H1 (cell line): Measurements from ENCODE around the gene TMEM225B. TPM values are rescaled to one million over a fixed set of nuclear protein-coding genes. Genes with fewer than 3 reads are reported as not detected.

ENCODE experiments used
- CTCF ChIA-PET: fragments of 300-600 bp; sonication (Branson Sonifier 250); formaldehyde crosslinking; loops from one replicate; lab custom pipeline; 2021; ENCODE audit not compliant: partially characterized antibody; lab: Charles Lee
- POLR2A ChIA-PET: fragments of 300-600 bp; sonication (Branson Sonifier 250); formaldehyde crosslinking; loops from one replicate; lab custom pipeline; 2021; ENCODE audit warnings: inconsistent platforms; ENCODE audit not compliant: partially characterized antibody; lab: Charles Lee
- DNase-seq, 2 experiments: peaks; one replicate each; pipeline versions ENCODE4 v3.0.0 to v3.0.0-alpha.2; 2010 to 2022; ENCODE audit warnings: low spot score in 2 of 2, low read depth in 1 of 2, mixed read lengths in 1 of 2
- FAIRE-seq: peaks from 2 replicates; lab custom pipeline; 2011; peaks lifted over from hg19 to GRCh38; lab: Jason Lieb, UNC
- H2AFZ ChIP-seq: 2 replicates; pipeline ENCODE4 v1.8.1; 2012; ENCODE audit warnings: low read length, inconsistent platforms
- H2AK5ac ChIP-seq: 2 replicates; pipeline ENCODE4 v1.6.1; 2013; ENCODE audit warnings: low read depth, low read length
- H2BK120ac ChIP-seq: replicated peaks from 2 replicates; pipeline ENCODE3; 2013; ENCODE audit warnings: low read depth, low read length, inconsistent platforms
- H2BK12ac ChIP-seq: 2 replicates; pipeline ENCODE4 v1.6.1; 2013; ENCODE audit warnings: low read depth, low read length
- H2BK15ac ChIP-seq: 2 replicates; pipeline ENCODE4 v1.6.1; 2013; ENCODE audit warnings: low read length
- H2BK20ac ChIP-seq: 2 replicates; pipeline ENCODE4 v1.6.1; 2013; ENCODE audit warnings: low read length
- H2BK5ac ChIP-seq: 2 replicates; pipeline ENCODE4 v1.6.1; 2013; ENCODE audit warnings: low read depth, low read length
- H3K14ac ChIP-seq: 2 replicates; pipeline ENCODE4 v1.6.1; 2013; ENCODE audit warnings: inconsistent platforms; ENCODE audit not compliant: insufficient read length
- H3K18ac ChIP-seq: 2 replicates; pipeline ENCODE4 v1.6.1; 2013; ENCODE audit warnings: low read length; ENCODE audit errors: extremely low read depth
- H3K23ac ChIP-seq: 2 replicates; pipeline ENCODE4 v1.6.1; 2013; ENCODE audit warnings: inconsistent platforms; ENCODE audit not compliant: insufficient read length
- H3K23me2 ChIP-seq: 2 replicates; pipeline ENCODE4 v1.6.1; 2013; ENCODE audit warnings: low read depth, low read length
- H3K27ac ChIP-seq: 2 replicates; pipeline ENCODE4 v1.6.1; 2011; ENCODE audit warnings: low read depth, low read length, inconsistent platforms
- H3K27me3 ChIP-seq, 4 experiments: replicated peaks in 1 of 4; 1 replicate in 1 of 4; 2 replicates in 3 of 4; pipeline versions ENCODE4 v1.6.1 to v1.8.1; 2011 to 2013; ENCODE audit warnings: low read length in 3 of 4, mild to moderate bottlenecking in 3 of 4, inconsistent platforms in 2 of 4, mixed read lengths in 2 of 4, moderate library complexity in 1 of 4; ENCODE audit not compliant: control insufficient read depth in 3 of 4, insufficient read depth in 3 of 4; ENCODE audit errors: extremely low read depth in 1 of 4
- H3K36me3 ChIP-seq, 4 experiments: 2 replicates each; pipeline versions ENCODE4 v1.6.1 to v1.8.1; 2011 to 2013; ENCODE audit warnings: mild to moderate bottlenecking in 4 of 4, low read length in 3 of 4, moderate library complexity in 2 of 4, control low read depth in 1 of 4, inconsistent platforms in 1 of 4; ENCODE audit not compliant: insufficient read depth in 4 of 4, control insufficient read depth in 2 of 4
- H3K4ac ChIP-seq: replicated peaks from 2 replicates; pipeline ENCODE3; 2013; ENCODE audit warnings: low read length, low read depth, mixed read lengths, inconsistent platforms; ENCODE audit not compliant: insufficient read length
- H3K4me1 ChIP-seq, 4 experiments: replicated peaks in 1 of 4; 1 replicate in 1 of 4; 2 replicates in 3 of 4; pipeline versions ENCODE4 v1.6.1 to v1.8.1; 2011 to 2013; ENCODE audit warnings: low read length in 3 of 4, inconsistent platforms in 2 of 4, mixed read lengths in 1 of 4; ENCODE audit not compliant: insufficient read depth in 4 of 4, control insufficient read depth in 3 of 4
- H3K4me2 ChIP-seq, 2 experiments: 2 replicates each; pipeline versions ENCODE4 v1.6.1 to v1.8.1; 2011 to 2013; ENCODE audit warnings: low read depth in 2 of 2, low read length in 2 of 2, control low read depth in 1 of 2, inconsistent platforms in 1 of 2, mild to moderate bottlenecking in 1 of 2; ENCODE audit not compliant: insufficient read depth in 1 of 2
- H3K4me3 ChIP-seq, 4 experiments: fragments of 200-600, 300-600 bp in 1 of 4; sonication (generic), shearing (Covaris generic), sonication (Bioruptor Twin) in 1 of 4; 2 replicates each; pipeline versions ENCODE4 v1.5.1 to v1.8.1; 2011 to 2016; ENCODE audit warnings: low read length in 4 of 4, low read depth in 3 of 4, control low read depth in 2 of 4, inconsistent platforms in 2 of 4, mild to moderate bottlenecking in 2 of 4, mixed read lengths in 1 of 4, moderate library complexity in 1 of 4; ENCODE audit not compliant: insufficient read depth in 2 of 4; ENCODE audit errors: extremely low read depth in 1 of 4
- H3K56ac ChIP-seq: replicated peaks from 2 replicates; pipeline ENCODE3; 2013; ENCODE audit warnings: low read depth, mild to moderate bottlenecking, mixed read lengths, low read length, inconsistent platforms; ENCODE audit not compliant: insufficient read length
- H3K79me1 ChIP-seq: 2 replicates; pipeline ENCODE4 v1.6.1; 2013; ENCODE audit warnings: low read depth, low read length, control low read depth
- H3K79me2 ChIP-seq, 2 experiments: 2 replicates each; pipeline versions ENCODE4 v1.6.1 to v1.8.1; 2012 to 2013; ENCODE audit warnings: low read length in 2 of 2, mild to moderate bottlenecking in 2 of 2, inconsistent platforms in 1 of 2; ENCODE audit not compliant: insufficient read depth in 2 of 2, control insufficient read depth in 1 of 2
- H3K9ac ChIP-seq, 4 experiments: replicated peaks in 1 of 4; 1 replicate in 1 of 4; 2 replicates in 3 of 4; pipeline versions ENCODE4 v1.6.1 to v1.8.1; 2011 to 2013; ENCODE audit warnings: low read depth in 3 of 4, low read length in 3 of 4, control low read depth in 2 of 4, mild to moderate bottlenecking in 2 of 4, moderate library complexity in 2 of 4, inconsistent platforms in 1 of 4; ENCODE audit errors: extremely low read depth in 1 of 4
- H3K9me3 ChIP-seq, 2 experiments: 2 replicates each; pipeline versions ENCODE4 v1.6.1 to v1.8.1; 2012 to 2013; ENCODE audit warnings: mild to moderate bottlenecking in 2 of 2, moderate library complexity in 2 of 2, control low read depth in 1 of 2, inconsistent platforms in 1 of 2, low read depth in 1 of 2, low read length in 1 of 2, mixed read lengths in 1 of 2; ENCODE audit not compliant: insufficient read depth in 2 of 2
- H4K20me1 ChIP-seq, 2 experiments: replicated peaks in 1 of 2; 2 replicates each; pipeline versions ENCODE3 to v1.8.1; 2011 to 2013; ENCODE audit warnings: inconsistent platforms in 2 of 2, low read length in 2 of 2, mild to moderate bottlenecking in 1 of 2; ENCODE audit not compliant: insufficient read depth in 2 of 2, control insufficient read depth in 1 of 2
- H4K5ac ChIP-seq: 2 replicates; pipeline ENCODE4 v1.6.1; 2013; ENCODE audit warnings: low read length, low read depth, mixed read lengths, inconsistent platforms; ENCODE audit not compliant: insufficient read length
- H4K8ac ChIP-seq: 2 replicates; pipeline ENCODE4 v1.8.0; 2013; ENCODE audit warnings: mild to moderate bottlenecking, moderate library complexity, low read length, inconsistent platforms; ENCODE audit not compliant: insufficient read depth; ENCODE audit errors: extremely low read depth
- H4K91ac ChIP-seq: replicated peaks from 2 replicates; pipeline ENCODE3; 2013; ENCODE audit warnings: low read length, mixed read lengths, inconsistent platforms; ENCODE audit not compliant: insufficient read length
- BCL11A ChIP-seq, 2 experiments: IDR thresholded peaks; one replicate each; pipeline ENCODE4 v1.6.1; 2011; ENCODE audit warnings: low read depth in 2 of 2, low read length in 2 of 2, mild to moderate bottlenecking in 2 of 2
- CBX8 ChIP-seq: fragments of 300-800, 300-1000 bp; sonication (generic); IDR thresholded peaks from 2 replicates; pipeline ENCODE4 v1.7.1; 2016; ENCODE audit warnings: low read depth, low read length, borderline replicate concordance
- CHD1 ChIP-seq: IDR thresholded peaks from 2 replicates; pipeline ENCODE4 v1.6.1; 2012; ENCODE audit warnings: low read depth, low read length, improper control_type of control experiment
- EGR1 ChIP-seq: IDR thresholded peaks from 2 replicates; pipeline ENCODE4 v1.6.1; 2011; ENCODE audit warnings: low read depth, low read length, borderline replicate concordance
- GTF2F1 ChIP-seq: IDR thresholded peaks from 2 replicates; pipeline ENCODE4 v1.6.1; 2012; ENCODE audit warnings: low read depth, low read length, improper control_type of control experiment, borderline replicate concordance
- HDAC6 ChIP-seq: IDR thresholded peaks from one replicate; pipeline ENCODE4 v1.7.1; 2012; ENCODE audit warnings: low read depth, mild to moderate bottlenecking, inconsistent platforms, low read length, moderate library complexity
- MAX ChIP-seq: IDR thresholded peaks from 2 replicates; pipeline ENCODE4 v1.6.1; 2012; ENCODE audit warnings: inconsistent platforms
- POLR2AphosphoS5 ChIP-seq: IDR thresholded peaks from 2 replicates; pipeline ENCODE4 v1.6.1; 2011; ENCODE audit warnings: low read depth, low read length
- SIN3A ChIP-seq, 2 experiments: IDR thresholded peaks in 1 of 2; conservative IDR thresholded peaks in 1 of 2; 2 replicates each; pipeline ENCODE4 v1.6.1; 2011 to 2012; ENCODE audit warnings: low read length in 2 of 2, improper control_type of control experiment in 1 of 2, low read depth in 1 of 2, mild to moderate bottlenecking in 1 of 2
- SIRT6 ChIP-seq: IDR thresholded peaks from one replicate; pipeline ENCODE4 v1.7.1; 2012; ENCODE audit warnings: low read length, inconsistent platforms
- SRF ChIP-seq: IDR thresholded peaks from 2 replicates; pipeline ENCODE4 v1.6.1; 2011; ENCODE audit warnings: mild to moderate bottlenecking, low read depth, low read length, moderate library complexity
- TAF1 ChIP-seq: IDR thresholded peaks from 2 replicates; pipeline ENCODE4 v1.6.1; 2011; ENCODE audit warnings: mild to moderate bottlenecking, low read depth, low read length
- TCF12 ChIP-seq: IDR thresholded peaks from 2 replicates; pipeline ENCODE4 v1.6.1; 2011; ENCODE audit warnings: low read depth, mild to moderate bottlenecking, low read length
- WGBS, 2 experiments: shearing (Covaris generic) in 1 of 2; methylation state at CpG; one replicate each; pipeline versions ENCODE4 v1.1.6 to v1.1.7; 2013 to 2015; ENCODE audit warnings: low lambda C conversion rate in 2 of 2, mixed read lengths in 2 of 2, inconsistent platforms in 1 of 2, low coverage in 1 of 2, missing lambda C conversion rate in 1 of 2; ENCODE audit not compliant: insufficient replicate concordance in 2 of 2, insufficient coverage in 1 of 2, insufficient read length in 1 of 2; ENCODE audit errors: extremely low coverage in 1 of 2, missing lambda C conversion rate in 1 of 2; 5-methylcytosine and 5-hydroxymethylcytosine counted together
- polyA plus RNA-seq, 7 experiments: library from polyadenylated mRNA; depleted of rRNA in 3 of 7; stranded (reverse) in 5 of 7; unstranded in 2 of 7; fragments of >200 nt in 5 of 7; fragments of 200-250 nt in 2 of 7; gene quantifications; 1 replicate in 5 of 7; 2 replicates in 1 of 7; 4 replicates in 1 of 7; pipeline versions ENCODE4 v1.2.1 to v1.2.3, GENCODE V29; 2011 to 2013; ENCODE audit warnings: missing spikeins in 2 of 7, mixed read lengths in 2 of 7
- total RNA-seq: library from RNA; stranded (reverse); fragmentation: NEBNext Ultra II Directional; extraction: Animal tissue kit (Norgen Biotek cat#: 25700); gene quantifications from 2 replicates; pipeline ENCODE4 v1.2.1, GENCODE V29; 2021

TMEM225B gene
- total and polyA plus RNA-seq, 2 of the 8 experiments (the other 6 are each of a cell fraction or from before 2014, with no cell fraction given): 0.68 TPM; not detected in 1

GRCh38 chr7:99627513-99627912 lies 29.4 kb downstream of the TMEM225B start:
- H2AK5ac ChIP-seq: no peak overlapping the region
- 93% methylated on average over 11 of the region's 11 CpGs; no CpG with 5 or more reads in 1 of the 2 experiments for WGBS, 2 experiments
- peaks cover 3 to 4% of the 10 kb centered on the region in 2 experiments for H4K20me1 ChIP-seq
- H3K36me3 ChIP-seq: peaks cover 31 to 70% (median 53%) of the 10 kb centered on the region in 4 experiments
- no peak overlapping the region for H2BK12ac ChIP-seq
- H2BK120ac ChIP-seq: no peak overlapping the region
- no peak overlapping the region for H3K18ac ChIP-seq
- DNase-seq (no peak), FAIRE-seq (no peak)
- 0 out of 4 replicates have a peak, but pooled peaks cover 0 to 4% of the 10 kb centered on the region in 2 experiments for H3K79me2 ChIP-seq
- no peaks in the 10 kb centered on the region for H3K9me3 ChIP-seq
- H3K4me2 ChIP-seq: no peak overlapping the region
- ChIA-PET CTCF (interaction anchor here (0.6 to 1.1 kb wide), 3 partner anchors 11 to 428 kb away, joined by 3 to 4 read pairs (median 3); partner anchors contain the start of gene ZSCAN25), POLR2A (interaction anchor here (1.1 to 3.8 kb wide), 3 partner anchors 11 to 400 kb away, joined by 3 to 13 read pairs (median 3); partner anchors contain the start of gene ZSCAN25)
- H3K14ac ChIP-seq: no peak overlapping the region
- H2BK5ac ChIP-seq: no peak overlapping the region
- H4K5ac ChIP-seq: no peak overlapping the region
- no peak overlapping the region for H2BK15ac ChIP-seq
- H3K4me1 ChIP-seq: peaks cover 10 to 26% (median 18%) of the 10 kb centered on the region in 4 experiments
- H3K27me3 ChIP-seq: no peaks in the 10 kb centered on the region
- no peak overlapping the region for H3K9ac ChIP-seq
- H3K4ac ChIP-seq: no peak overlapping the region
- H4K91ac ChIP-seq: no peak overlapping the region
- H3K56ac ChIP-seq: no peak overlapping the region
- no peak overlapping the region for H2BK20ac ChIP-seq
- no peak overlapping the region for H3K27ac ChIP-seq
- no peak overlapping the region for H3K23ac ChIP-seq
- peaks cover 4% of the 10 kb centered on the region for H3K79me1 ChIP-seq
- no peak overlapping the region for H3K4me3 ChIP-seq
- no peaks in the 10 kb centered on the region for H3K23me2 ChIP-seq
- no peak overlapping the region for H2AFZ ChIP-seq
- no peak overlapping the region for H4K8ac ChIP-seq
- no peak for TF ChIP-seq POLR2AphosphoS5
- TF ChIP-seq TAF1: no peak
- TF ChIP-seq TCF12: no peak
- no peak for TF ChIP-seq EGR1
- TF ChIP-seq SIN3A (conservative IDR thresholded peaks at IDR 0.05 in 1 of 2, IDR thresholded peaks at IDR 0.05 in 1 of 2; ENCODE audit: low read depth in 1 of 2, low read length in 2 of 2): no peak
- TF ChIP-seq SRF: no peak
- no peak for TF ChIP-seq GTF2F1
- no peak for TF ChIP-seq HDAC6
- TF ChIP-seq BCL11A (IDR thresholded peaks at IDR 0.05; ENCODE audit: low read depth in 2 of 2, low read length in 2 of 2): no peak
- TF ChIP-seq MAX: no peak
- no peak for TF ChIP-seq CHD1
- no peak for TF ChIP-seq SIRT6
- no peak for TF ChIP-seq CBX8
